ENCODE measurements around the gene ODAD4. TPM values are rescaled to one million over a fixed set of nuclear protein-coding genes. Genes with fewer than 3 reads are reported as not detected.

ODAD4 gene, protein sequence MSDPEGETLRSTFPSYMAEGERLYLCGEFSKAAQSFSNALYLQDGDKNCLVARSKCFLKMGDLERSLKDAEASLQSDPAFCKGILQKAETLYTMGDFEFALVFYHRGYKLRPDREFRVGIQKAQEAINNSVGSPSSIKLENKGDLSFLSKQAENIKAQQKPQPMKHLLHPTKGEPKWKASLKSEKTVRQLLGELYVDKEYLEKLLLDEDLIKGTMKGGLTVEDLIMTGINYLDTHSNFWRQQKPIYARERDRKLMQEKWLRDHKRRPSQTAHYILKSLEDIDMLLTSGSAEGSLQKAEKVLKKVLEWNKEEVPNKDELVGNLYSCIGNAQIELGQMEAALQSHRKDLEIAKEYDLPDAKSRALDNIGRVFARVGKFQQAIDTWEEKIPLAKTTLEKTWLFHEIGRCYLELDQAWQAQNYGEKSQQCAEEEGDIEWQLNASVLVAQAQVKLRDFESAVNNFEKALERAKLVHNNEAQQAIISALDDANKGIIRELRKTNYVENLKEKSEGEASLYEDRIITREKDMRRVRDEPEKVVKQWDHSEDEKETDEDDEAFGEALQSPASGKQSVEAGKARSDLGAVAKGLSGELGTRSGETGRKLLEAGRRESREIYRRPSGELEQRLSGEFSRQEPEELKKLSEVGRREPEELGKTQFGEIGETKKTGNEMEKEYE
- total RNA-seq (1 to 10 TPM; 3.7 to 4.3 TPM), total RNA-seq (0.23 to 2.5 reads per million in 2 donors)

DNA sequence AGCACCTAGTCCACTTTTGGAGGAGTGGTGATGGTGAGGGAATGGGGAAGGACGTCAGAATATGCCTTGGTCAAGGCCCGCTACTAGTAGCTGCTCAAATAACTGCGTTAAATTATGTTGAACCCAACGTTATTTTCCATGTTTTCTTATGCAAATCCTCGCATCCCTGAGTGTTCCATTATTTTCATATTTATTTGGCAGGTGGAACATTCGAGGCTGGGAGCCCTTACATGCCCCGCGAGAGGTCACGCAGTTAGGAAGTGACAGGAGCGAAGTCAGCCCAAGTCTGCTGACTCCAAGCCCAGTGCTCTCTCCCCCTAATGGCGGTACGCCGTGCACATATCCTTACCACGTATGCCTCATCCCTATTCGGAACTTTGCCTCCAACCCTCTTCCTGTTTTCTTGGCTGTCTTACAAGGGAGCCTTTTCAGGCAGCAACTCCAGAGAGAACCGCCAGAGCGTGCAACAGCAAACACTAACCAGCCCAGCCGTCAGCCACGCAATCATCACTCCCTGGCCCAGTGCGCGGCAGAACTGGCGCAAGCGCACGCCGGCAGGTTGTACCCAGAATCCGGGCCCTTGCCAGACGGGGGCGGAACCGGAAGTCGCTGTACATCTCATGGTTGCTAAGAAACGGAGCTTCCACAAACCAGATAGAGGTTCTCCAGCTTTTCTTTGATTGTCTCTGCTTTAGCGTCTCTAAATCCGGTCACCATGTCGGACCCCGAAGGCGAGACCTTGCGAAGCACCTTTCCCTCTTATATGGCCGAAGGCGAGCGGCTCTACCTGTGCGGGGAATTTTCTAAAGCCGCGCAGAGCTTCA is at the start of gene ODAD4:
ODAD4 (plus strand) TSS at position 609 of the 824 bp plus-strand sequence; CDS start at position 716, 107 bp downstream.
- H3K9me3 ChIP-seq (ENCODE audit: control insufficient read depth, low read length, poor library complexity, severe bottlenecking): no peaks in the 10 kb centered on the region
- Mint-ChIP-seq H3K36me3 (ENCODE audit: low read depth) (no peaks in the 10 kb centered on the region), H3K4me1 (peaks cover 18% of the 10 kb centered on the region), H3K27ac (peak within 1 kb of the TSS; percentile 98), H3K4me3 (peak within 1 kb of the TSS; percentile 98), H3K27me3 (no peaks in the 10 kb centered on the region)
- DNase-seq: peak; percentile 92 to 94 (median 94)
- ATAC-seq: peak; percentile 97

DNA sequence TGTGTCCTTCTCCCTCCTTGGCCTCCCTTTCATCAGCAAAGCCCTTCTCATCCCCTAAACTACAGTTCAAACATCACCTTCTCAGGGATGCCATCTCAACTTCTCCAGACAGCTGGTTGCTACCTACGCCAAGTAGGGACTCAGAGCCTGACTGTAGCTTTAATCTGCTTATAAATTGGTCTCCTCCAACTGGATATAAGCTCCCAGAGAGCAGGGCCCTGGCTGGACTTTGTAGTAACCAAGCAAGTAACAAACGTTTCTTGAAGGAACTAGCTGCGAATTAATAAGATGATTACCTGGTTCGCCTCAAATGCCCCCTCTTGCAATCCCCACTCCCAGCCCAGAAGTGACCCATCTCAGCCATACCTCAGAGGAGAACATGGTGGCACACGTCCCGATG is 47.7 kb upstream of the ODAD4 start:
- H3K27ac Mint-ChIP-seq: peak overlapping the region; percentile 56
- no peaks in the 10 kb centered on the region for H3K27me3 Mint-ChIP-seq
- no peak for ATAC-seq

DNA sequence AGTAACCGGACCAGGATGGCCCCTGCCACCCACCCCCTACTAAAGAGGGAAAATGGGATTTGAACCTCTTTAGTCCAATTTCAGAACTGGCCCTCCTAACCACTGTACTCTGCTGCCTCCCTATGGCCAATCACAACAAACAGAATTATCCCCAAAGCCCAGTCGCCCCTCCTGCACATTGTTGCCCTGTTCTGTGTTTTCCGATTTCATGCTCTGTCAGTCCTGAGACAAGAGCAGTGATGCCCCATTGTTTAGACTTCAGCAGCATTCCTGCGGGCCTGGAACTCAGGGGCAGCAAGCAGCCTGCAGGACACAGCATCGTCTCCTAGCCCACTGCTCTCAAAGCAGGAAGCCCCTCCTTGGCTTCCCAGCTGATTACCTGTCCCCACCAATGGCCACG is 44.7 kb upstream of the ODAD4 start:
- no peaks in the 10 kb centered on the region for H3K9me3 ChIP-seq (ENCODE audit: control insufficient read depth, low read length, poor library complexity, severe bottlenecking)
- Mint-ChIP-seq H3K27ac (no peak overlapping the region), H3K27me3 (no peaks in the 10 kb centered on the region), H3K4me3 (no peak overlapping the region), H3K4me1 (peaks cover 5% of the 10 kb centered on the region), H3K36me3 (ENCODE audit: low read depth) (peaks cover 10% of the 10 kb centered on the region)
- DNase-seq (no peak), ATAC-seq (no peak)

More for the DNA sequence above, 47.7 kb upstream of the ODAD4 start:
- H3K4me1 Mint-ChIP-seq: peaks cover 5% of the 10 kb centered on the region
- H3K36me3 Mint-ChIP-seq (ENCODE audit: low read depth): peaks cover 13% of the 10 kb centered on the region
- no peak overlapping the region for H3K4me3 Mint-ChIP-seq
- no peak for DNase-seq
- no peaks in the 10 kb centered on the region for H3K9me3 ChIP-seq (ENCODE audit: control insufficient read depth, low read length, poor library complexity, severe bottlenecking)

DNA sequence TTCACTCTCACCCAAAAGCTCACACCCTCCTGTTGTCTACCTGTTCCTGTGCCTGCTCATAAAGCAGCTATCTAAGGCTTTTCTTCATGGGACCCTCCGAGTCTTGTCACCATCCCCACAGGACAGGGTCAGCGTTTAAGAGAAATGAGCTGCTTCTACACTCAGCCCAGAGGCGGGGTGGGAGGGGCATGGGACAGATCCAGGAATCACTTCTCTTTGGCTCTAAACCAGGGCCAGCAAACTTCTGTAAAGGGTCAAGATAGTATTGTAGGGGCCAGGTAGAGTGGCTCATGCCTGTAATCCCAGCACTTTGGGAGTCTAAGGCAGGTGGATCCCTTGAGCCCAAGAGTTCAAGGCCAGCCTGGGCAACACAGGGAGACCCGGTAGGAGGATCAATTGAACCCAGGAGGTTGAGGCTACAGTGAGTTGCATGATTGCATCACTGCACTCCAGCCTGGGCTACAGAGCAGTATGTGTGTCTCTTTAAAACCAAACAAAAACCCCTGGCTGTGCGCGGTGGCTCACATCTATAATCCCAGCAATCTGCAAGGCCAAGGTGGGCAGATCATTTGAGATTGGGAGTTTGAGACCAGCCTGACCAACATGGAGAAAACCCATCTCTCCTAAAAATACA is 42.0 kb upstream of the ODAD4 start:
- no peak for DNase-seq
- ATAC-seq: no peak
- H3K4me1 Mint-ChIP-seq: peaks cover 2% of the 10 kb centered on the region
- no peak overlapping the region for H3K4me3 Mint-ChIP-seq
- peaks cover 2% of the 10 kb centered on the region for H3K36me3 Mint-ChIP-seq (ENCODE audit: low read depth)
- H3K9me3 ChIP-seq (ENCODE audit: control insufficient read depth, low read length, poor library complexity, severe bottlenecking): no peaks in the 10 kb centered on the region
- no peaks in the 10 kb centered on the region for H3K27me3 Mint-ChIP-seq
- no peak overlapping the region for H3K27ac Mint-ChIP-seq

DNA sequence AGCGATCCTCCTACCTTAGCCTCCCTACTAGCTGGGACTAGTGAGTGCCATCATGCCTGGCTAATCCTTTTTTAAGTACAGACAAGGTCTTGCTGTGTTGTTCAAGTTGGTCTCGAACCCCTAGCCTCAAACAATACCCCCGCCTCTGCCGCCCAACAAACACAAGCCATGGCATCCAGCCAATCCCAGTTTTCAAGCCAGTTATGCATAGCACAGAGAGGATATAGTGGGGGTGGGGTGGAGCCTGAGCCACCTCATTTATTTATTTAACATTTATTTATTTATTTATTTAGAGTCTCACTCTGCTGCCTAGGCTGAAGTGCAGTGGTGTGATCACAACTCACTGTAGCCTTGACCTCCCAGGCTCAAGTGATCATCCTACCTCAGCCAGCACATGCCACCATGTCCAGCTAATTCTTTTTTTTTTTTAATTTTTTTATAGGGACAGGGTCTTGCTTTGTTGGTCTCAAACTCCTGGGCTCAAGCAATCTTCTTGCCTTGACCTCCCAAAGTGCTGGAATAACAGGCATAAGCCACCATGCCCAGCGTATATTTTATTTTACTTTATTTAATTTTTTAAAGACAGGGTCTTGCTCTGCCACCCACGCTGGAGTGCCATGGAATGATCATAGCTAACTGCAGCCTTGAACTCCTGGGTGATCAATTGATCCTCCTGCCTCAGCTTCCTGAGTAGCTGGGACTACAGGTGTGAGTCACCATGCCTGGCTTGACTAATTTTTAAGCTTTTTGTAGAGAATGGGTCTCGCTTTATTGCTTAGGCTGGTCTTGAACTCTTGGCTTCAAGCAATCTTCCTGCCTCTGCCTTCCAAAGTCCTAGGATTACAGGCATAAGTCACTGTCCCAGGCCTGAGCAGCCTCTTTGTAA is 39.0 kb upstream of the ODAD4 start:
- H3K4me1 Mint-ChIP-seq: peaks cover 3% of the 10 kb centered on the region
- H3K9me3 ChIP-seq (ENCODE audit: control insufficient read depth, low read length, poor library complexity, severe bottlenecking): no peaks in the 10 kb centered on the region
- no peak overlapping the region for H3K4me3 Mint-ChIP-seq
- H3K27ac Mint-ChIP-seq: no peak overlapping the region
- ATAC-seq (no peak), DNase-seq (no peak)
- peaks cover 5% of the 10 kb centered on the region for H3K36me3 Mint-ChIP-seq (ENCODE audit: low read depth)
- H3K27me3 Mint-ChIP-seq: no peaks in the 10 kb centered on the region

DNA sequence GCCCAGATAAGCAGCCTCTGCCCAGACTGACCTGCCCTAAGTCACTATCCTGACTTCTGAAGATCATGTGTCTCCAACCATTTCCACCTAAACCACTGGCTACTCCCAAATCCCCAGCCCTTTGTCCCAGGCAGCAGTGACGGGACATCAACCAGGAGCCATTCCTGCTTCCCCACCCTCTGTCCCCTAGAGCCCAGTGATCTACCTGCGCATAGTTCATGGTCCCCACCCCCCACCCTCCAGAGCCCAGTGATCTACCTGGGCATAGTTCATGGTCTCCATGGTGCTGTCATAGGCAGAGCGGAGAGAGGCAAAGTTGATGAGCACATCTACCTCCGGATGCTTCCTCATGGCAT is 38.4 kb upstream of the ODAD4 start:
- Mint-ChIP-seq H3K4me3 (no peak overlapping the region), H3K27me3 (no peaks in the 10 kb centered on the region), H3K4me1 (peaks cover 3% of the 10 kb centered on the region), H3K27ac (no peak overlapping the region), H3K36me3 (ENCODE audit: low read depth) (peaks cover 5% of the 10 kb centered on the region)
- no peaks in the 10 kb centered on the region for H3K9me3 ChIP-seq (ENCODE audit: control insufficient read depth, low read length, poor library complexity, severe bottlenecking)
- ATAC-seq (no peak), DNase-seq (no peak)

DNA sequence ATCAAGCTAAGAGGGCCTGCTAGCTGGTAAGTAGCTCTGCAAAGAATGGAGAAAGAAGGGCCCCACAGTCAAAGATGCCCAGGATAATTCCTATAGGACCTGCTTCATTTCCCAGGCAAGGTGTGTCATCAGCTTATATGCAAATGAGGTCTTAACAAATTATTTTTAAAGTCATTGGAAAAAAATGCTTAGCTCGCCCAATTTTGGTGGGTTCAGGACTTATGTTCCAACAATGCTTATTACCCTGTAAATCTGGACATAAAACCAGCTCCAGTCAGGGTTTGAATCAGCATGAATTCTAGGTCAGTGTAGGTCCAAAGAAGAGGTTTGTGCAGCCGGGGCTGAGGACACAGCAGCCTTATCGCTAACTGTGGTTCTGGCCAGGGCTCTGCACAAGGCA is 37.0 kb upstream of the ODAD4 start:
- no peaks in the 10 kb centered on the region for H3K9me3 ChIP-seq (ENCODE audit: control insufficient read depth, low read length, poor library complexity, severe bottlenecking)
- Mint-ChIP-seq H3K4me1 (peaks cover 3% of the 10 kb centered on the region), H3K27me3 (no peaks in the 10 kb centered on the region), H3K4me3 (no peak overlapping the region), H3K27ac (no peak overlapping the region), H3K36me3 (ENCODE audit: low read depth) (peaks cover 5% of the 10 kb centered on the region)
- DNase-seq (no peak), ATAC-seq (no peak)

DNA sequence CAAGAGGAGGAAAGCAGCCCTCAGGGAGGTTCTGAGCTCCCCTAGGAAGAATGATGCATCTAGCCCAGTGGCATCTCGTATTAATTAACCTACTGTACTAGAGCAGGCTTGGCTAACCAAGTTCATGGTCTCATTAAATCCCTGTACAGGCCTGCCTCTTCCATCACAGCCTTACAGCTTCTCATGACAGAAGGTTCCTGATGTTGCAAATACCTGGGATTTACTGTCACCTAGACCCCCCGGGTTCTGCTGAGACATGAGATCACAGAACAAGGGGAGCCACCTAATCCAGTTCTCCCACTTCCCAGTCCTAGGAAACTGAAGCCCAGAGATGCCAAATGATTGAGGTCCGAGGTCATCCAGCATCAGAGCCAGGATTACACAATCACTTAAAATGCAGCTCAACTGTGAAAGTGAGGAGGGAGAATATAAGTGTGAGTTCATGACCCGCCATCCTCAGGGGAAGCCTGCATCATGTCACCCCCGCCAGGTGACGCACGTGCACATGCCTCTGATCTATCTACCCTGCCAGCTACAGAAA is 35.6 kb upstream of the ODAD4 start:
- DNase-seq (no peak), ATAC-seq (no peak)
- Mint-ChIP-seq H3K27ac (no peak overlapping the region), H3K4me1 (peaks cover 6% of the 10 kb centered on the region), H3K27me3 (no peaks in the 10 kb centered on the region), H3K4me3 (no peak overlapping the region), H3K36me3 (ENCODE audit: low read depth) (peaks cover 9% of the 10 kb centered on the region)
- H3K9me3 ChIP-seq (ENCODE audit: control insufficient read depth, low read length, poor library complexity, severe bottlenecking): no peaks in the 10 kb centered on the region

DNA sequence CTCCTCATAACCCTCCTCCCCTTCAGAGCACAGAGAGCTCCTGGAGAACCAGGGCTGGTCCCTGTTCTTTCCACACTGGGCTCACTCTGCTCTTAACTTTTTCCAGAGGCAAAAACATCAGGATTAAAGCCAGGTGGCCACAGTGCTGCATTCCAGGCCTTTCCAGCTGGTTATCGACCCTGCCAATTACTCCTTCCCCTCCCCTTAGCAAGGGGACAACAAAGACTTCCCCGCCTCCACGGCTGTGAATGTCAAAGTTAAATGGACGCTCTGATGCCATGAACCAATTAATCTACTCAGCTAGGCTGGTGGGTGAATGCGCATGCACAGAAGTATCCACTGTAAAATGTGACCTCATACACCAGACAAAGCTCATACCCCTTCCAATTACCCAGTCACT is 34.8 kb upstream of the ODAD4 start:
- Mint-ChIP-seq H3K27ac (no peak overlapping the region), H3K27me3 (no peaks in the 10 kb centered on the region), H3K36me3 (ENCODE audit: low read depth) (peaks cover 9% of the 10 kb centered on the region), H3K4me1 (peaks cover 6% of the 10 kb centered on the region), H3K4me3 (no peak overlapping the region)
- no peaks in the 10 kb centered on the region for H3K9me3 ChIP-seq (ENCODE audit: control insufficient read depth, low read length, poor library complexity, severe bottlenecking)
- DNase-seq (no peak), ATAC-seq (no peak)

DNA sequence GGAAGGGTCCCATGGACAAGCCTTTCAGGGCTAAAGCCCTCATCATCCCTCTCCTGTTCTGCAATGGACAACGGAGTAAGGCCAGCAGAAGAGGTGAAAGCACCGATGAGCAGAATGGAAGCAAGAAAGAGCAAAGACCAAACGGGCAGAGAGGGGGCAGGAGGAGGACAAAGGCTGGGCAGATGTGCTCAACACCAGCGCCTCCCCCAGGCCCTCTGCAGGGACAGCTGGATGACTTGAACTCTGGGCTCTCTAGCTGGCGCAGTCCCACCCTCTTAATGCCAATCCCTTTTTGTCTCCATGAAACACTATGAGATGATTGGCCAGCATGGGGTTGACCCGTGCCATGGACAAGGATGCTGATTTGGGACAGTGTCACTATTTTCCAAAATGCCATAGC is 33.7 kb upstream of the ODAD4 start:
- H3K36me3 Mint-ChIP-seq (ENCODE audit: low read depth): peaks cover 9% of the 10 kb centered on the region
- H3K27ac Mint-ChIP-seq: no peak overlapping the region
- H3K9me3 ChIP-seq (ENCODE audit: control insufficient read depth, low read length, poor library complexity, severe bottlenecking): no peaks in the 10 kb centered on the region
- H3K4me3 Mint-ChIP-seq: no peak overlapping the region
- ATAC-seq (no peak), DNase-seq (no peak)
- H3K27me3 Mint-ChIP-seq: no peaks in the 10 kb centered on the region
- peaks cover 8% of the 10 kb centered on the region for H3K4me1 Mint-ChIP-seq

DNA sequence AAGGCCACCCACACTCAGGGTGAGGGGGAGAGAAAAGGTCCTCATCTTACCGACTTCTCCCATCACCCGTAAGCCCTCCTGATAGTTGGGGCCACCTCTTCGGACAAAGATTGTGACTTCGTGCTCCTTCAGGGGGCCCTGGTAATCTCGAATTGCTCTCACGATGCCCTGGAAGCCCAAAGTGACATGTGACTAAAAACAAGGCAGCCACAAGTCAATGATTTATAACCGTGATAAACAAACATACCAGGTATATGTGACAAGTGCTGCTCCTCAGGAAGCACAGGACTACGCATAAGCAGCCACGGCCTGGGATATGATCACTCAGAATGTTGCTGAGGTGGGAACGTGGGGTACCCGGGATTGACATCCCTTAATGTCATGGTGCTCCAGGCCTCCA is 28.8 kb upstream of the ODAD4 start:
- no peaks in the 10 kb centered on the region for H3K27me3 Mint-ChIP-seq
- peaks cover 8% of the 10 kb centered on the region for H3K4me1 Mint-ChIP-seq
- DNase-seq: no peak
- no peak overlapping the region for H3K4me3 Mint-ChIP-seq
- H3K27ac Mint-ChIP-seq: peak overlapping the region; percentile 86
- H3K9me3 ChIP-seq (ENCODE audit: control insufficient read depth, low read length, poor library complexity, severe bottlenecking): no peaks in the 10 kb centered on the region
- no peak for ATAC-seq
- peaks cover 9% of the 10 kb centered on the region for H3K36me3 Mint-ChIP-seq (ENCODE audit: low read depth)

DNA sequence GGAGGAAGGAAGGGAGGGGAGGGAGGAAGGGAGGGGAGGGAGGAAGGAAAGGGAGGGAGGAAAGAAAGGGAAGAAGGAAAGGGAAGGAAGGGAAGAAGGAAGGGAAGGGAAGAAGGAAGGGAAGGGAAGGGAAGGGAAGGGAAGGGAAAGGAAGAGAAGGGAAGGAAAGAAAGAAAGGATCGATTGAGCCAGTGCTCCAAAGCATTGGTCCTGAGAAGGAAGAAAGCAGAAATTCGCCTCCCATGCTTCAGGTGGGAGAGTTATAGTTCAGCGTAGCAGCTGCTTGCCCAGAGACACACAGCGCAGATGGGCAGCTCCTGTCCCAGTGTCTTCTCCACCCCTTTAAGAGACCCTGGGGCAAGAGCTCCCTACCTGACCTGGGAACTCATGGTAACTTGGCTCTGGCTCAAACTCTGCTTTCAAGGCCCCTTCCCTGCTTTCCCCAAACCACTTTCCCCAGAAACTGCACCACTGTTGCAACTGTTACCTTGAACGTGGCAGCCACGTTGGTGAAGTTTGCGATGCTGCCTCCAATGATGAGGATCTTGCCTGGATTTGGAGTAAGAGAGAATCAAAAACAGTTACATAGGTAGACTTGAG is 26.1 kb upstream of the ODAD4 start:
- DNase-seq (no peak), ATAC-seq (no peak)
- Mint-ChIP-seq H3K27ac (no peak overlapping the region), H3K36me3 (ENCODE audit: low read depth) (peaks cover 12% of the 10 kb centered on the region), H3K27me3 (no peaks in the 10 kb centered on the region), H3K4me3 (no peak overlapping the region), H3K4me1 (peaks cover 7% of the 10 kb centered on the region)
- H3K9me3 ChIP-seq (ENCODE audit: control insufficient read depth, low read length, poor library complexity, severe bottlenecking): no peaks in the 10 kb centered on the region
